ENCODE results near the gene PDPN.

The PDPN gene

GRCh38 chr1:13617773-13618172 lies 34.1 kb downstream of the PDPN start:
- no peak for DNase-seq (ENCODE audit: low read depth in 2 of 2)

DNA sequence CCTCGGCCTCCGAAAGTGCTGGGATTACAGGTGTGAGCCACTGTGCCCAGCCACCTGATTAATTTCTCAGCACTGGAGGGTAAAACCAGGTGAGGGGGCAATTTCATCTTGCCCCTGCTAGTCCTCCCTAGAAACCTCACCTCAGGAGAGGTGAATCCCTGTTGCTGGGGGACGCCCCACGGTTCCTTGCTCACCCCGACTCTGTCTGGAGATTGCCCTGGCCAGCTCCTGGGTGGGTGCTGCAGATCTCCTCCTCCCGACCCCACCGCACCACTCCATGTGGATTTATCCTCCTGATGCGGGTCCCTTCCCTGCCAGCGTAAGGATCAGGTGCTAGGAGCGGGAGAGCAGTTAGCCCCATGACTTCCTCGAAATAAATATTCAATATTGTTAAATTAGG lies 34.9 kb downstream of the PDPN start:
- DNase-seq (ENCODE audit: low read depth in 2 of 2), result no peak

DNA sequence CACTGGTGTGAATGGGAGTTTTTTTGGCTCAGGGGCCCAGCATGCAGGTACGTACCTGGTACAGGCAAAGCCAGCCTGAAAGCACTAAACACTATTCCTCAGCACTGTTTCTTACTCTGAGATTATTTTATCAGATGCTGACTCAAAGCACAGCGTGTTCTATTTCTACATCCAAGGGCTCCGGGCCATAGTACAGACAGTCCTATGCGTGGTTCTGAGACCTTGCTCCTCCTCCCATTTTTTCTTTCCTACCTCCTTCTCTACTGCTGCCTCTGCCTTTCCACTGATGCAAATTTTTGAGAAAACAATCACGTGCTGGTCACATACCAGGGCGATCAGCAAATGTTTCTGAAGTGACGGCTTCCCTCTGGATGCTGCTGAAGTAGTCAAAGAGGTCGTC lies 36.3 kb downstream of the PDPN start:
- no peak for DNase-seq (ENCODE audit: low read depth in 2 of 2)

GRCh38 chr1:13620825-13621224 lies 37.2 kb downstream of the PDPN start:
- DNase-seq (ENCODE audit: low read depth in 2 of 2), result no peak

DNA sequence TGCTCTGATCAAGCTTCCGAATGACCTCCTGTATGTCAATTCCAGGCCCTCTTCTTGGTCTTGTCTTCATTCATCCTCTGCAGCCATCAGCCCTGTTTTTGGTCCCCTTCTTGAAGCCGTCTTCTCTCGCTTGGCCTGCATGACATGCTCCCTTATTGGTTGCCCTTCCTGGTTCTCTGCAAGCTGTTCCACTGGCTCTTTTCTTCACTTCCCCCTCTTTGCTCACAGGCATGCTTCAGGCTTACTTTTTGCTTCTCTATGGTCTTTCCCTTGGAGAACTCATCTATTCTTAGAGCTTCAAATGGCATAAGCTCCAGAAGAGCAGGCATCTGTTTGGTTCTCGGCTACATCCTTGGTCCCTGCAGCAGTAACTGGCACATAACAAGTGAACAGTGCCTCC lies 38.8 kb downstream of the PDPN start:
- DNase-seq (ENCODE audit: low read depth in 2 of 2), result no peak

DNA sequence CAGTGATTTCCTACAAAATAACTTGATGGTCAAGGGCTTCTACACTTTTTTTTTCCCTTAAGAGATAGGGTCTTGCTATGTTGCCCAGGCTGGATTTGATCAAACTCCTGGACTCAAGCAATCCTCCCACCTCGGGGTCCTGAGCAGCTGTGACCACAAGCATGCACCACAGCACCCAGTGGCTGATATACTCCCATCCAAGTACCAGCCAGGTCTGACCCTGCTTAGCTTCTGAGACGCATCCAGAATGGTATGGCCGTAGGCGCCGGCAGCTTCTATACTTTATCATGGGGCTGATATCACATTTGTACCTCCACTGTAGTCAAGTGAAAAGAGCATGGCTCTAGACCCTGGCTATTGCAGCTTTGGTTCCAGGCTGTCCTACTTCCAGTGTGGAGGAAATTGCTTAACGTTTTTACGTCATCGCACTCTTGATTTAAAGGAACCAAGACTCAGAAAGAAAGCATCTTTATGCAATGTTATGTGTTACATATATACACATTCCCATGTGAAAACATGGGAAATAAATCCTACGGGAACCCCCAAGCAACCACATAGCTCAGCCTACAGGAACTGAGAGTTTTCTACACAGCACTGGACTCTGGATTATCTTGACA lies 39.5 kb downstream of the PDPN start:
- no peak for DNase-seq (ENCODE audit: low read depth in 2 of 2)

DNA sequence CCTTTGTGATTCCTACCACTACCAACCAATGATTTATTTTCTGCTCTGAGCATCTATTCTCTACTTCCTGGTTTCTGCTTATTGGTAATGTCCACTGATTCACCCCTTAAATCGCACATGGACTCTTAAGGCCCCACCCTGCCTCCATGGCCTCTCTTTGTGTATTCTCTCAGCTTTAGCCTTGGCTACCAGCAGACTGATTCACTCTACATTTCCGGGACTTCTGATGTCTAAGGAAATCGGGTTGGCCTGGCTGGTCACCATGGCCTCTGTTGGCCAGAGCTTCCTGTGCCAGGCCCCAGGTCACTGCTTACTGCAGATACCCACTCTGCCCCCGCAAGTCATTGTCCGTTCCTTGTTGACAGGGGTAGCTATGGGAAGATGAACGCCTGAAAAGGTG lies 40.9 kb downstream of the PDPN start:
- DNase-seq (ENCODE audit: low read depth in 2 of 2), result no peak

DNA sequence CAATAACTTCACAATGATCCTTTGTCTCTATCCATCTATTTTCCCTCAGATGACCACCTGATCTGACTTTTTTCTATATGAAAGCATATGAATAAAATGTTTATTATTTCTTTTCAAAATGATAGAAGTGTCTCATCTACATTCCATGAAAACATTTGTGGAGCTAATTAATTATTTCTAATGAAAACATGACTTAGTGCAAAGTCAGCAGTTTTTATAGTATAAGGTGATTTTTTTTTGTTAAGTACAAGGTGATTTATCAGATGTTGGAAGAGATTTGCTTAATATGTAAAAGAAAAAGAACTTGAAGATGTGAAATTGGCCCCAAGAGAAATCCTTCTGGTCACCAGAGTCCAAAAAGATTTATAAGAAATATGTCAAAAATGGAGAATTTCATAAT lies 43.5 kb downstream of the PDPN start:
- no peak for DNase-seq (ENCODE audit: low read depth in 2 of 2)

DNA sequence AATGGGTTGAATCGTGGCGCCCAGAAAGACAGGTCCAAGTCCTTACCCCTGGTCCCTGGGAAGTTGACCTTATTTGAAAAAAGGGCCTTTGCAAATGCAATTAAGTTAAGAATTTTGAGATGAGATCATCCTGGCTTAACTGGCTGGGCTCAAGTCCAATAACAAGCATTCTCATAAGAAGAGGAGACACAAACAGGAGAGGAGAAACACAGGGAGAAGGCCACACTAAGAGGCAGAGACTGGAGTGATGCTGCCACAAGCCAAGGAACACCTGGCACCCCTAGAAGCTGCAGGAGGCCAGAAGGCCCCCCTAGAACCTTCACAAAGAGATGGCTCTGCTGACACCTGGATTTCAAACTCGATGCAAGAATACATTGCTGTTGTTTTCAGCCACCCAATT lies 44.6 kb downstream of the PDPN start:
- no peak for DNase-seq (ENCODE audit: low read depth in 2 of 2)

GRCh38 chr1:13628711-13629110 lies 45.1 kb downstream of the PDPN start:
- no peak for DNase-seq (ENCODE audit: low read depth in 2 of 2)

DNA sequence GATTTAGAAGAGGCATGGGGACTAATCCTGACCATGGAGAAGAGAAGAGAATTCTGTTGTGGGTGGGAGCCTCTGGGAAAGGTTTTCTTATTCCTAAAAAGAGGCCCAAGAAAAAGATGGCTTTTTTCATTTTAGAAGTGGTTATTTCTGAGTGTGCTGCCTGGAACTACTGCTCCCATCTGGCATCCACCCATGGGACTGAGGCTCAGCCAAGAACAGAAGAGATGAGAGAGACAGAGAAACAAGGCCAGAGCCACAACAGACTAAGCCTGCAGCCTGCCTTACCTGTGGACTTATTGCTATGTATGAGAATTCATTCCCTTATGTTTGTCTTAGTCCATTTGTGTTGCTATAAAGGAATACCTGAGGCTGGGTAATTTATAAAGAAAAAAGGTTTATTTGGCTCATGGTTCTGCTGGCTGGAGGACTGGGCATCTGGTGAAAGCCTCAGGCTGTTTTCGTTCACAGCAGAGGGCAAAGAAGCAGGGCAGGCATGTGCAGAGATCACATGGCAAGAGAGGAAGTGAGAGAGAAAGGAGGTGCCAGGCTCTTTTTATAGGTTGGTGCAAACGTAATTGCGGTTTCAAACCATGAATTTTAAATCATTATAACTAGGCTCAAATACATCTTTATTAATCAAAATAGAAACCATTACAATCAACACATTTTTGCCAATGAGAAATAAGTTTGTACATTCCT lies 58.8 kb downstream of the PDPN start:
- DNase-seq (ENCODE audit: low read depth in 2 of 2), result no peak

GRCh38 chr1:13643017-13643416 lies 59.4 kb downstream of the PDPN start:
- no peak for DNase-seq (ENCODE audit: low read depth in 2 of 2)

DNA sequence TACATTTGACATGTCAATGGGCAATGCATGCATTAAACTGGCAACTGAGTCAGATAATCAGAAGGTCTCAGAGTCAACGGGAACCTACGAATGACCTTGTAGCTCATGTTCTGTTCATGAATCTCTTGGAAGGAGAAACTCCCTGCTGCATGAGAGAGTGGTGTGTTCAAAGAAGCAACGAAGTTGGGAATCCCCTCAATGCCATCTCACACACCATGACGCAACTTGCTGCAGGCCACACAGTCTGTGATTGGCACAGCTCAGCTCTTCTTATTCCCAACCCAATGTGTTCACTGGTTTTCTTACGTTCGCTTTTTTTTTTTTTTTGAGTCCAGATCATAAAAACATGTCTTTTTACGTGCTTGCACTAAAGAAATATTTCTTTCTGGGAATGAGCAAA lies 62.9 kb downstream of the PDPN start:
- DNase-seq (ENCODE audit: low read depth in 2 of 2), result no peak

- no peak for DNase-seq (ENCODE audit: low read depth in 2 of 2)
Measured at GRCh38 chr1:13651279-13651678, 67.6 kb downstream of the PDPN start.

DNA sequence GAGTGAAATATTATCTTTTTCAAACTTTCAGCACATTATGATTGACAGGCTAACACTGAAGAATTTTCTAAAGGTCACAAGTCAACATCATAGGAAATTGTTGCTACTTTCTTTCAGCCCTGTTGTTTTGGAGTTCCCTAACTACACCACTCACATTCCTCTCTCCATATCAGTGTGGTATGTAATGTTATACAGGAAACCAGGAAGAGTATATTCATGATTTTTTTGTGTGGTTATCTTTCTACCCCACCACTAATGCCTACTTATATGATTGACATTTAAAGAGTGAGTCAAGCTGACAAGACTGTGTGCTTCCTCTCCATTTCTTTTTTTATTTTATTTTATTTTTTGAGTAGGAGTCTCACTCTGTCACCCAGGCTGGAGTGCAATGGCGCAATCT lies 68.6 kb downstream of the PDPN start:
- DNase-seq (ENCODE audit: low read depth in 2 of 2), result no peak

DNA sequence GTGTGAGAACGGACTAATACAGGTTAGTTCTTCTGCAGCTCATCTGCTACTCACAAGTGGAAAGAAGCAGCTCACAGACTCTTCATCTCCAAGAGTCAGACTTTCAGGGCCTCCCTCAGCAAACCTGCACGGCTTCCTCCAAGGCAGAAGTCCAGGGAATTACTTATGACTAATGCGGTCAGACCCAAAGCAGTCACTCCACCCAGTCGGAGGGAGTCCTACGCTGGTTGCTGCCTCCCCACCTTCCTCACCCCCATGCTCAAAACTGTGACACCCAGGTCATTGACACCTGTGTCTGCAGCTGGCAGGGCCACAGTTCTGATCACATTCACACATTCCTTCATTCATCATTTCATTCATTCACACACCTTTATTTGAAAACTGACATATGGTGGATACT lies 77.9 kb downstream of the PDPN start:
- DNase-seq (ENCODE audit: low read depth in 2 of 2), result no peak

DNA sequence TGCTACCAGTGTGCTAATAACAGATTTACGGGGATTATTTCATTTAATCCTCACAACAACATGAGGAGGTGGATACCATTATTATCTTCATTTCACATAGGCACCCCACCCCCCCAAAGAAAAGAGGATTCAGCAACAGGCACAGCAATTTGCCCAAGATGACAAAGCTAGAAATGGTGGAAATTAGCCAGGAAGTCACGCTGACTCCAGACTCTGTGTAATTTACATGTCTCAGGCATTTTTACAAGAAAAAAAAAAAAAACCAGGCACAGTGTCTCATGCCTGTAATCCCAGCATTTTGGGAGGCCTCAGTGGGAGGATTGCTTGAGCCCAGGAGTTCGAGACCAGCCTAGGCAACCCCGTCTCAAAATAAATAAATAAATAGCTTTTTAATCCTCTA lies 78.9 kb downstream of the PDPN start:
- no peak for DNase-seq (ENCODE audit: low read depth in 2 of 2)

- DNase-seq (ENCODE audit: low read depth in 2 of 2), result no peak
Measured at GRCh38 chr1:13663969-13664368, 80.3 kb downstream of the PDPN start.

DNA sequence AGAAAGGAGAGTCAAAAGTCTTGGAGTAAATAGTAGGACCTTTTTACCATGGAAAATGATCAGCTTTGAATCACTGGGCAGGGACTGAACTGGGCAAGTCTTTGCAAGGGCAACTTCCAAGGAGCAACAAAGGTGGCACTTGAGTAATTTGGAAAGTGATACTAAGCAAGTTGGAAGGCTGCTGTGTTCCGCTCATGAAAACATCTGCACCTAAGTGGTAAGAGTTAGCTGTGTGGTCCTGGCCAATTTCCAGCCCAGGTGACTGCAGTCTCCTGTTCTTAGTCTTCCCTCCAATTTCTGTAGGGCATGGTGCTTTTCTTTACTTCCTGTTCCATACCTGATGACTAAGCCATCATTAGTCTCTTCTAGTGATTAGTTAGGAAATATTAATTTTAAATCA lies 80.8 kb downstream of the PDPN start:
- DNase-seq (ENCODE audit: low read depth in 2 of 2), result no peak

GRCh38 chr1:13666317-13666716 lies 82.7 kb downstream of the PDPN start:
- no peak for DNase-seq (ENCODE audit: low read depth in 2 of 2)
